GM12864 (cell line): ENCODE measurements around the gene SYT2.

Experiments used
- DNase-seq: peaks from one replicate; pipeline ENCODE4 v3.0.0-alpha.2; 2011; ENCODE audit warnings: low read depth
- H3K4me3 ChIP-seq: 2 replicates; pipeline ENCODE4 v1.5.1; 2011; ENCODE audit warnings: mild to moderate bottlenecking, low read depth, low read length, control low read depth
- CTCF ChIP-seq: IDR thresholded peaks from 2 replicates; pipeline ENCODE4 v1.5.1; 2011; ENCODE audit warnings: low read depth, mild to moderate bottlenecking, moderate library complexity, low read length, control low read depth, inconsistent platforms; ENCODE audit errors: missing control alignments

SYT2 gene

DNA sequence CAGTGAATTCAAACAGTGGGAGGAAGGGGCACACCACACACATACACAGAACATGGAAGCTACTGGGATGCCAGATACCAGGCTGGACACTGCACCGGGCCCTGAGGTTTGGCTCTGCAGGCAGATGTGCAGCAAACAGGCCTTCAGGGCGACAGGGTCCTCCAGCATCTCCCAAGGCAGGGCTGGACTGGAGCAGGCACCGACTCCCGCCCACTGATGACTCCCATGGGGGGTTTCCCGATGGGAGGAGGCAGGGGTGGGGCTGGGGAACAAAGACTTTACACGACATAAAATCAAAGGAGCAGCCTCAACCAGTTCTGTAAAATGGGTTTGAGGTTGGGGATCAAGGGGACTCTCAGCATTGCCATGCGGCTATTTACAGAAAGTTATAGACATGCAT lies 118.1 kb downstream of the SYT2 start:
- DNase-seq = no peak
- no peak for TF ChIP-seq CTCF
- no peak overlapping the region for H3K4me3 ChIP-seq

DNA sequence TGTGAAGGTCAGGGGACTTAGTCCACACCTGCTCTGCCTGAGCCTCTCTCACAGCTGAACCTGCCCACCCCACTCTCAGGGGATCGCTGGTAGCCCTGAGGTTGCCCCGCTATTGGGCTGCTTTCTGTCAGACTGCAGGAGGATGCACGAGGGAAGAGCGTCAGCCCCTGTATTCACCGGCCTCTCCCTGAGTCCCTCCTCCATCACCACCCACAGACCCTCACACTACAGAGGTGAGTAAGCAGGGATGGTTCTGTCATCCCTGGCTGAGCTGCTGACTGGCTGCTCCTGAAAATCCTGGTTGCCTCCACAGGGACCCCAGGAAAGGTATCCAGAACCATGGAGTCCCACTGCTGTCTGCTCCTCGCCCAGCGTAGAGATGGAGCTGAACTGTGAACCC lies 118.7 kb downstream of the SYT2 start:
- H3K4me3 ChIP-seq = no peak overlapping the region
- no peak for TF ChIP-seq CTCF
- DNase-seq = no peak

- DNase-seq = no peak
- no peak for TF ChIP-seq CTCF
- H3K4me3 ChIP-seq = no peak overlapping the region
Measured at GRCh38 chr1:202590975-202591411, 119.3 kb downstream of the SYT2 start.

DNA sequence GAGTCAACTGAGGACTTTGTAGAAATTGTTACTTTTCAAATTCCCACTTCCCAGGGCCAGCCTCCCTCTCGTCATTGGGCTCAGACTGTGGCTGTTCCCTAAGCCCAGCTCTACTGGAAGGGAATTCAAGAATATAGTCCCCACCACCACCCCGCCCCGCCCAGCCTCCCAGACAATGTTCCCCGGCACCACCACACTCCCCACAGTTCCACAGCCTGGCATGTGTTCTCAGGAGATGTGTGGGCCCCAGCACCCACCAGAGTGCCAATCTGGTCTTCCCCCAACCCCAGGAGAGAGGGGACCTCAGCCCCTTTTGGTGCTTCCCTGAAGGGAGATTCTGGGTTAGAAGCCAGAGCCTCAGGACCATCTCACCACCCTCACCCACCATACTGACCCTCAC lies 120.1 kb downstream of the SYT2 start:
- no peak for TF ChIP-seq CTCF
- H3K4me3 ChIP-seq = no peak overlapping the region
- no peak for DNase-seq

- TF ChIP-seq CTCF = no peak
- DNase-seq = no peak
- no peak overlapping the region for H3K4me3 ChIP-seq
Measured at GRCh38 chr1:202589190-202589930, 120.9 kb downstream of the SYT2 start.

- no peak for TF ChIP-seq CTCF
- DNase-seq = no peak
- H3K4me3 ChIP-seq = no peak overlapping the region
Measured at GRCh38 chr1:202588503-202589189, 121.6 kb downstream of the SYT2 start.

DNA sequence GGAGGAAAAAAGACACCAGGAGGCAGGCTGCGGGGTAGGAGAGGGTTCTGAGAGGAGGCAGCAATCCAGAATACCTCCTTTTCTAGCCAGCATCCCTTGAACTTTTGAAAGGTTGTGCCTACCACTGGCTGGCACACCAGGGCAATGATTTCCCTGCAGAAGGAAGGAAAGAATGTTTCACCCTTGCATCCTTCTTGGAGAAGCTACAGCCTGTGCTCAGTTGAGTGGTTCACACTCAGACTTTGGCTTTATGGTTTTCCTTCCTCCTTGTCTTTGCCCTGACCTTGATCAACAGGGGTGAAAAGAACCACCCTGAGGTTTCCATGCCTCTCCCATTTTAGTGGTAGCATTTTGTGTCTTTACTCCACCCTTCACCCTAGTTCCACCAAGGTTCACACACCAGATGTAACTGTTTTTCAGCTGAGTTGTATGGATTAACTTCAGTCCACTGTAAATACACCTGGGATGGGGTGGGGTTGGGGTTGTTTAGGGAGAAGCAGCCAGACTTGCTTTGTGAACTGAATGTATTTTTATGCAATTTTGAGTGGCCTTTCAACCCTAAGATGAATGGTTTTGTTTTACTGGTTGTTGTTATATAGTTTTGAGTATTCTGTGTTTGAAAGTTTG lies 122.3 kb downstream of the SYT2 start:
- H3K4me3 ChIP-seq = no peak overlapping the region
- no peak for DNase-seq
- no peak for TF ChIP-seq CTCF
